Thyroid gland (tissue), 4 donors: ENCODE data around the gene PNMA8C. TPM values are rescaled to one million over a fixed set of nuclear protein-coding genes. Genes with fewer than 3 reads are reported as not detected.

ENCODE experiments used
- DNase-seq, 2 donors: peaks; one replicate each; pipeline ENCODE4 v3.0.0-alpha.2; 2019
- H3K27ac ChIP-seq, 3 donors: fragments of 200-600 bp; sonication (generic); 1 replicate in 2 of 3; 2 replicates in 1 of 3; pipeline ENCODE4 v1.5.1; 2016 to 2019; ENCODE audit warnings: mild to moderate bottlenecking in 1 of 3, moderate library complexity in 1 of 3
- H3K27me3 ChIP-seq: fragments of 200-600 bp; sonication (generic); one replicate; pipeline ENCODE4 v1.5.1; 2019
- H3K36me3 ChIP-seq, 2 donors: fragments of 200-600 bp; sonication (generic); one replicate each; pipeline ENCODE4 v1.5.1; 2016 to 2019
- H3K4me1 ChIP-seq, 2 donors: fragments of 200-600 bp; sonication (generic); one replicate each; pipeline ENCODE4 v1.5.1; 2017 to 2019
- H3K4me3 ChIP-seq, 3 donors: fragments of 200-600 bp; sonication (generic); replicated peaks in 1 of 3; 1 replicate in 2 of 3; 2 replicates in 1 of 3; pipeline ENCODE4 v1.5.1; 2016; ENCODE audit warnings: mild to moderate bottlenecking in 1 of 3
- H3K9me3 ChIP-seq: fragments of 200-600 bp; sonication (generic); one replicate; pipeline ENCODE4 v1.5.1; 2017
- POLR2A ChIP-seq, 2 donors: fragments of 450-650 bp; IDR thresholded peaks; one replicate each; pipeline ENCODE4 v1.6.1; 2017; ENCODE audit warnings: antibody characterized with exemption in 2 of 2, mild to moderate bottlenecking in 2 of 2, moderate library complexity in 1 of 2
- WGBS, 2 donors: methylation state at CpG; one replicate each; pipeline ENCODE4 v1.1.5; 2017; 5-methylcytosine and 5-hydroxymethylcytosine counted together
- intact Hi-C: fragments of 100-400 bp; cut with DNase I; formaldehyde crosslinking; loops from one replicate; pipeline ENCODE4 v1.15.1; 2023
- total RNA-seq, 4 donors: library from RNA; depleted of rRNA; stranded (reverse); fragments of >200 nt; gene quantifications; one replicate each; pipeline ENCODE4 v1.2.3, GENCODE V29; 2016
- TF ChIP-seq, protein P1 (sequence below), 6 experiments: fragments of 200-600 bp in 3 of 6; fragments of 450-650 bp in 3 of 6; sonication (generic) in 3 of 6; IDR thresholded peaks; one replicate each; pipeline ENCODE4 v1.5.1; 2016 to 2019; ENCODE audit warnings: antibody characterized with exemption in 6 of 6, mild to moderate bottlenecking in 2 of 6, inconsistent platforms in 1 of 6, moderate library complexity in 1 of 6

PNMA8C gene
- under 1 TPM in 1 of 4 donors, not detected in 3; 0.11 TPM for total RNA-seq

DNA sequence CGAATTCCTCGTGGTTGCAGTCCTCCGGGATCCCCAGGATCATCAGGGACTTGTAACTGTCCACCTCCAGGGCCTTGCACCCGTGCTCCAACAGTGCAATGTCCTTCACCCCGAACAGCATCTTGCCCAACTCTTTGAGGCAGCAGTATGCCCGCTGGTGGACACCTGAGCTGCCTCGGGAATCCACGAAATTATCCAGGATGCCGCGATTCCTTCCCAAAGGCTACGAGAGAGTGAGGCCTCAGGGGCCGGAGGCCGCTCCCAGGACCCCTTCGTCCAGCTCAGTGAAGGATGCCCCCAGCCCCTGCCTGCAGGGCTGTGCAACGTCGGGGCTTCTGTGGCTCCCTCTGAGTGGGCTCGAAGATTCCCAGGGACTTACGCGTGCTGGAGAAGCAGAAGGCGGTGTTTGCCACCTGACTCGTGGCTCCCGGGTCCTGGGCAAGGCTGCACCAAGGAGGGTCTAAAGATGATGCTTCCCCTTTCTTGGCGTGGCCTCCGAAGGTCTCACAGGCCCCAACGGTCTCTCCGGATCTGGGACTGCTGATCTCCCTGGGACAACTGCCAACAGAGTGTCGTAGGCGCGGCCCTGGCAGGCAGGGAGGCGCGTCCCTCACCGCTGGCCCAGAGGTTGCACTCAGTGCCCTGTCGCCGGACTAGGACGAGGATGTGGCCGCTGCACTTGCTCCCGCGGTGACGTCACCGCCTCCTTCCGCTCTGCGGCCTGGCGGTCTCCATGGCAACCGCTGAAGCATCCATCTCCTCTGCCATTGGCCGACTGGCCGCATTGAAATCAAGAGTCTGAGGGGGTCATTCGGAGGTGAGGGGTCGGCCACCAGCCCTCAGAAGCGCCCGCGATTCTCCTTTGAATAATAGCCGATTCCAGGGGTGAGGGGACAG is at the start of gene PNMA8C:
PNMA8C (minus strand) TSS at position 698 of the 897 bp plus-strand sequence; CDS start at position 121, 577 bp downstream.
- intact Hi-C loops: no loop called here
- peak; percentile 66 to 69 for DNase-seq
- WGBS, 2 donors: 25 to 38% methylated on average over 31 to 36 of the region's 52 CpGs
- TF ChIP-seq, protein P1, sequence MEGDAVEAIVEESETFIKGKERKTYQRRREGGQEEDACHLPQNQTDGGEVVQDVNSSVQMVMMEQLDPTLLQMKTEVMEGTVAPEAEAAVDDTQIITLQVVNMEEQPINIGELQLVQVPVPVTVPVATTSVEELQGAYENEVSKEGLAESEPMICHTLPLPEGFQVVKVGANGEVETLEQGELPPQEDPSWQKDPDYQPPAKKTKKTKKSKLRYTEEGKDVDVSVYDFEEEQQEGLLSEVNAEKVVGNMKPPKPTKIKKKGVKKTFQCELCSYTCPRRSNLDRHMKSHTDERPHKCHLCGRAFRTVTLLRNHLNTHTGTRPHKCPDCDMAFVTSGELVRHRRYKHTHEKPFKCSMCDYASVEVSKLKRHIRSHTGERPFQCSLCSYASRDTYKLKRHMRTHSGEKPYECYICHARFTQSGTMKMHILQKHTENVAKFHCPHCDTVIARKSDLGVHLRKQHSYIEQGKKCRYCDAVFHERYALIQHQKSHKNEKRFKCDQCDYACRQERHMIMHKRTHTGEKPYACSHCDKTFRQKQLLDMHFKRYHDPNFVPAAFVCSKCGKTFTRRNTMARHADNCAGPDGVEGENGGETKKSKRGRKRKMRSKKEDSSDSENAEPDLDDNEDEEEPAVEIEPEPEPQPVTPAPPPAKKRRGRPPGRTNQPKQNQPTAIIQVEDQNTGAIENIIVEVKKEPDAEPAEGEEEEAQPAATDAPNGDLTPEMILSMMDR (IDR thresholded peaks at IDR 0.05): no peak
- no peak for TF ChIP-seq POLR2A (IDR thresholded peaks at IDR 0.05)
- Histone ChIP-seq H3K27me3 (no peaks in the 10 kb centered on the region), H3K4me3 (no peak within 1 kb of the TSS), H3K9me3 (no peaks in the 10 kb centered on the region), H3K4me1 (peaks cover 7 to 18% of the 10 kb centered on the region in 2 donors), H3K36me3 (no peaks in the 10 kb centered on the region), H3K27ac (no peak within 1 kb of the TSS)

- no peaks in the 10 kb centered on the region for H3K27me3 ChIP-seq
- H3K36me3 ChIP-seq: no peaks in the 10 kb centered on the region
- H3K9me3 ChIP-seq: no peaks in the 10 kb centered on the region
- 75 to 81% methylated on average over 2 of the region's 2 CpGs for whole genome bisulfite sequencing, 2 donors
- intact Hi-C loops: no loop called here
- H3K4me3 ChIP-seq: no peak overlapping the region
- H3K4me1 ChIP-seq: peaks cover 7 to 19% of the 10 kb centered on the region in 2 donors
- no peak for TF ChIP-seq POLR2A (IDR thresholded peaks at IDR 0.05)
- TF ChIP-seq, protein P1 (IDR thresholded peaks at IDR 0.05): no peak
- no peak overlapping the region for H3K27ac ChIP-seq
- no peak for DNase-seq
Observed at GRCh38 chr19:46475986-46476385, 47.2 kb upstream of the PNMA8C start.

- DNase-seq: no peak
- 86 to 87% methylated on average over 8 of the region's 8 CpGs for WGBS, 2 donors
- Histone ChIP-seq H3K27me3 (no peaks in the 10 kb centered on the region), H3K4me3 (no peak overlapping the region), H3K9me3 (no peaks in the 10 kb centered on the region), H3K36me3 (no peaks in the 10 kb centered on the region), H3K4me1 (peaks cover 15 to 24% of the 10 kb centered on the region in 2 donors), H3K27ac (peak overlapping the region in 2 of 3 donors; percentile 43)
- TF ChIP-seq, protein P1 (IDR thresholded peaks at IDR 0.05): no peak
- TF ChIP-seq POLR2A (IDR thresholded peaks at IDR 0.05): no peak
- intact Hi-C loops: no loop called here
Observed at GRCh38 chr19:46474211-46474610, 45.5 kb upstream of the PNMA8C start.

DNA sequence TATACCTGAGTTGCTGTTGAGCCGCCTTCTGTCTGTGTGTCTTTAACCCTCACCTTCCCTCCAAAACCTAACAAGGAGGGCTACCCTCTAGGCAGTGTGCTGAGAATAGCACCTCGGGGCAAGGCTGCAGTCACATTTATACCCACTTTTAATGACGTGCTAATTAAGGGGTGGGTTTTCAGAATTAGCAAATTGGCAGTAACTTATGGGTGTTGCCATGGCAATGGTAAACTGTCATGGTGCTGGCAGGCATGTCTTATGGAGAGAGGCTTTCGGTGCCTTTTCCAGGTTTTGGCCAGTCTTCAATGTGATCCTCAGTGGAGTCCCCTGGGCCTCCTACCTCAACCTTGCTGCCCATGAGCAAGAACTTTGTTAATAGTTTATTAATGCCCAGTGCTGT is 43.9 kb upstream of the PNMA8C start:
- TF ChIP-seq, protein P1 (IDR thresholded peaks at IDR 0.05): no peak
- TF ChIP-seq POLR2A (IDR thresholded peaks at IDR 0.05): no peak

More for the DNA sequence above, 43.9 kb upstream of the PNMA8C start:
- Histone ChIP-seq H3K4me1 (peaks cover 12 to 24% of the 10 kb centered on the region in 2 donors), H3K27me3 (no peaks in the 10 kb centered on the region), H3K36me3 (no peaks in the 10 kb centered on the region), H3K4me3 (no peak overlapping the region), H3K27ac (no peak overlapping the region), H3K9me3 (no peaks in the 10 kb centered on the region)
- intact Hi-C loops: no loop called here
- 82 to 93% methylated on average over 4 of the region's 4 CpGs for WGBS, 2 donors
- no peak for DNase-seq
